VCaP (cell line): ENCODE measurements around the gene PPP1R14B.

ENCODE experiments used
- H3K27ac ChIP-seq: fragments of 450-650 bp; 2 replicates; pipeline ENCODE4 v1.5.1; 2017
- TF ChIP-seq, protein P1 (sequence below): fragments of 450-650 bp; conservative IDR thresholded peaks from 2 replicates; pipeline ENCODE4 v1.5.1; 2017; ENCODE audit warnings: mild to moderate bottlenecking, moderate library complexity

The PPP1R14B gene

DNA sequence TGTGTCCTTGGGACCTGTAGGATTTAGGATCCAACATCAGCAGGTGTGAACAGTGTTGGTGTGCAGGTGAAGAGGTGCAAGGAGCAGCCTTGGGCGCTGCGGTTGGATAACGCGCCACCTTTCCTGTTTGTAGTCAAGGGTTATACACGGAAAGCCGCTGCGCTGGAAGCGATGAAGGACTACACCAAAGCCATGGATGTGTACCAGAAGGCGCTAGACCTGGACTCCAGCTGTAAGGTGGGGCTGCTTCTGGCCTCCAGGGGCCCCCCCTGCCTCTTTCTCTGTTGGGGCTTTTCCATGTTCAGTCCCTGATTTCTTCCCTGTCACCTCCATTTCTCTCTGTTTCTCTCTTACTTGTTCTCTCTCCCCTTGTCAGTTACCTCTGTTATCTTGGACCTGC, 43.8 kb downstream of the PPP1R14B start:
- H3K27ac ChIP-seq = peak overlapping the region; percentile 19

DNA sequence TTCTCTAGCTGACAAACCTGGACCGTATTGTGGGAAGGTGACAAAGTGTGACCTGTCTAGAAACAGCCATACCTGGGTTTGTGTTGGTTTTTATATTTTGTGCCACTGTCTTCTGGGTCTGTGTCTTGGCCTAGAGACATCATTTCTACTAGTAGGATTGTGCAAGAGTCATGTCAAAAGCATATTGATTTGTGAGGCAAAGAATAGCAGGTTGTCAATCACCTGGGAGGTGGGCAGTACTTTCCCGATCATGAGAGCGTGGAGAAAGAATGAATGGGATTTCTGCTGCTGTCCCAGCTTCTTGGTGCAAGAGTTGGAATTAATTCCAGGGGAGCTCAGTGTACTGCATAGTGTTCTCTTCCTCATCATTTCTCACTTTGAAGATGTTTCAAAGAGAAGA, 45.2 kb downstream of the PPP1R14B start:
- TF ChIP-seq, protein P1, sequence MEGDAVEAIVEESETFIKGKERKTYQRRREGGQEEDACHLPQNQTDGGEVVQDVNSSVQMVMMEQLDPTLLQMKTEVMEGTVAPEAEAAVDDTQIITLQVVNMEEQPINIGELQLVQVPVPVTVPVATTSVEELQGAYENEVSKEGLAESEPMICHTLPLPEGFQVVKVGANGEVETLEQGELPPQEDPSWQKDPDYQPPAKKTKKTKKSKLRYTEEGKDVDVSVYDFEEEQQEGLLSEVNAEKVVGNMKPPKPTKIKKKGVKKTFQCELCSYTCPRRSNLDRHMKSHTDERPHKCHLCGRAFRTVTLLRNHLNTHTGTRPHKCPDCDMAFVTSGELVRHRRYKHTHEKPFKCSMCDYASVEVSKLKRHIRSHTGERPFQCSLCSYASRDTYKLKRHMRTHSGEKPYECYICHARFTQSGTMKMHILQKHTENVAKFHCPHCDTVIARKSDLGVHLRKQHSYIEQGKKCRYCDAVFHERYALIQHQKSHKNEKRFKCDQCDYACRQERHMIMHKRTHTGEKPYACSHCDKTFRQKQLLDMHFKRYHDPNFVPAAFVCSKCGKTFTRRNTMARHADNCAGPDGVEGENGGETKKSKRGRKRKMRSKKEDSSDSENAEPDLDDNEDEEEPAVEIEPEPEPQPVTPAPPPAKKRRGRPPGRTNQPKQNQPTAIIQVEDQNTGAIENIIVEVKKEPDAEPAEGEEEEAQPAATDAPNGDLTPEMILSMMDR = no peak
- peak overlapping the region; percentile 19 for H3K27ac ChIP-seq

More for the DNA sequence above, 43.8 kb downstream of the PPP1R14B start:
- TF ChIP-seq, protein P1 = no peak

DNA sequence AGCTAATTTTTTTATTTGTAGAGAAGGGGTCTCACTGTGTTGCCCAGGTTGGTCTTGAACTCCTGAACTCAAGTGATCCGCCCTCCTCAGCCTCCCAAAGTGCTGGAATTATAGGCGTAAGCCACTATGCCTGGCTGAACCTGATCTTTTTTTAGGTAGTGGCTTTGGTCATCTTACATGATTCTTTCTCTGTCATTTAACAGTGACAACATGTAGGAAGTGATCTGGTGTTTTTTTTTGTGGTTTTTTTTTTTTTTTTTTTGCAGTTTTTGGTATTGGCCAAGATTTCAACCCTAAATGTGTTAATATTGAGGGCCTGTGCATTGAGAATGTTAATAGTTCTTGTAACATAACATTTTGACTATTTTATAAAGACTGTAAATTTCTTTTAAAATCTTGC, 48.2 kb downstream of the PPP1R14B start:
- TF ChIP-seq, protein P1 = no peak
- H3K27ac ChIP-seq = 0 out of 2 replicates have a peak overlapping the region, but pooled peaks have one; percentile 0

DNA sequence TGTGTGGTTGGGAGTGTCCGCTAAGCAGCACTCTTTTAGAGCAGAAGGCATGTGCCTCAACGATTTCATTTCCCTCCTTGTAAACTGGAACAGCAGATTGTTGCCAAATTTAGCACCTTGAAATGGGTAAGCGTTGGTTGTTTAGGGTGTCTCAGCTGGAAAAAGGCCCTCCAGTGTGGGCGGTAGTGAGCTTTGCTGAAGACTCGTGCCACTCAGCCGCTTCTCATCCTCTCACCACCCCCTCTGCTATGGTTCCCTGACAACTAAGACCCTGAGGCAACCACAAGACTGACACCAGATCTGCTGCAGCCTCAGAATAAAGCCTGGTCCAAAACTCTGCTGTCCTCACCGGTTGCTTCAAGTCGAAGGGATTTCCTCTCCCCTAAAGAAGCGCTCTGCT, 50.1 kb downstream of the PPP1R14B start:
- TF ChIP-seq, protein P1 = no peak
- no peak overlapping the region for H3K27ac ChIP-seq
